Gastrocnemius medialis (tissue), 4 donors: ENCODE measurements around the gene RAB15.

Experiments
- CTCF ChIP-seq, 5 experiments: fragments of 450-650 bp in 3 of 5; fragments of 200-600 bp in 2 of 5; sonication (generic) in 2 of 5; IDR thresholded peaks in 4 of 5; conservative IDR thresholded peaks in 1 of 5; 1 replicate in 4 of 5; 2 replicates in 1 of 5; pipeline ENCODE4 v1.5.1; 2016 to 2019; ENCODE audit warnings: antibody characterized with exemption in 5 of 5, mild to moderate bottlenecking in 3 of 5, moderate library complexity in 3 of 5
- POLR2A ChIP-seq, 2 donors: fragments of 450-650 bp; IDR thresholded peaks; one replicate each; pipeline ENCODE4 v1.6.1; 2017; ENCODE audit warnings: antibody characterized with exemption in 2 of 2, mild to moderate bottlenecking in 2 of 2, moderate library complexity in 2 of 2

- TF ChIP-seq CTCF (IDR thresholded peaks at IDR 0.05 in 4 of 5, conservative IDR thresholded peaks at IDR 0.05 in 1 of 5) (no peak), POLR2A (IDR thresholded peaks at IDR 0.05) (no peak)
Measured at GRCh38 chr14:64953661-64954060, 18.5 kb downstream of the RAB15 start.
